Neutrophil (primary cell): ENCODE data around the gene KLHL33.

Experiments used
- H3K27ac ChIP-seq: fragments of 200-600 bp; sonication (generic); 2 replicates; pipeline ENCODE4 v1.5.1; 2016; ENCODE audit warnings: mild to moderate bottlenecking, moderate library complexity
- H3K27me3 ChIP-seq: fragments of 200-600 bp; sonication (generic); 2 replicates; pipeline ENCODE4 v1.6.0; 2016; ENCODE audit warnings: mild to moderate bottlenecking
- H3K36me3 ChIP-seq: fragments of 200-600 bp; sonication (generic); 2 replicates; pipeline ENCODE4 v1.5.1; 2017
- H3K4me1 ChIP-seq, 2 experiments: fragments of 200-600 bp in 1 of 2; sonication (generic) in 1 of 2; 1 replicate in 1 of 2; 2 replicates in 1 of 2; pipeline versions ENCODE4 v1.5.1 to v1.6.1; 2013 to 2016; ENCODE audit warnings: low read depth in 1 of 2, low read length in 1 of 2, mild to moderate bottlenecking in 1 of 2, moderate library complexity in 1 of 2; ENCODE audit not compliant: control insufficient read depth in 1 of 2, insufficient read depth in 1 of 2
- H3K4me3 ChIP-seq, 2 experiments: fragments of 200-600 bp in 1 of 2; sonication (generic) in 1 of 2; 1 replicate in 1 of 2; 2 replicates in 1 of 2; pipeline ENCODE4 v1.5.1; 2013 to 2016; ENCODE audit warnings: low read depth in 1 of 2, low read length in 1 of 2, mild to moderate bottlenecking in 1 of 2, moderate library complexity in 1 of 2
- H3K9me3 ChIP-seq: fragments of 200-600 bp; sonication (generic); 2 replicates; pipeline ENCODE4 v1.5.1; 2016
- TF ChIP-seq, protein P1 (sequence below): fragments of 200-600 bp; sonication (generic); IDR thresholded peaks from 2 replicates; pipeline ENCODE4 v1.5.1; 2016; ENCODE audit warnings: antibody characterized with exemption

Gene KLHL33

DNA sequence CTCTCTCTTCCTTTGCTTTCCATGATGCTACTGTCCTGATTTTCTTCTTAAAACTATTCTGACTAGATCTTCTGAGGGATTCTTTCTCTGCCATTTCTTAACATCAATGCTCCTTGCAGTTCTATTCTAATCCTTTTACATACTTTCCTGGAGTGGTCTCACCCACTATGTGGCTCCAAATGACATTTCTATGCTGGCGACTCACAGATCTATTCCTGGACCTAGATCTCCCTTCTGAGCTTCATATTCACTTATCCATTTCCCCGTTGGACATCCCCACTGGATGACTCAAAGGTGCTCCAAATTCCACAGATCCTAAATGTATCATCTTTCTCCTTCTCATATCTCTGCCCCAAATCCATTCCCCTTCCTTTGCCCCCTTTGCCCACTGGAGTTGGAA, 26.7 kb downstream of the KLHL33 start:
- H3K4me3 ChIP-seq: no peak overlapping the region
- no peak overlapping the region for H3K27ac ChIP-seq
- peaks cover 42% of the 10 kb centered on the region for H3K36me3 ChIP-seq
- H3K4me1 ChIP-seq: peaks cover 11 to 17% of the 10 kb centered on the region in 2 experiments
- H3K9me3 ChIP-seq: no peaks in the 10 kb centered on the region
- H3K27me3 ChIP-seq: no peaks in the 10 kb centered on the region
- TF ChIP-seq, protein P1, sequence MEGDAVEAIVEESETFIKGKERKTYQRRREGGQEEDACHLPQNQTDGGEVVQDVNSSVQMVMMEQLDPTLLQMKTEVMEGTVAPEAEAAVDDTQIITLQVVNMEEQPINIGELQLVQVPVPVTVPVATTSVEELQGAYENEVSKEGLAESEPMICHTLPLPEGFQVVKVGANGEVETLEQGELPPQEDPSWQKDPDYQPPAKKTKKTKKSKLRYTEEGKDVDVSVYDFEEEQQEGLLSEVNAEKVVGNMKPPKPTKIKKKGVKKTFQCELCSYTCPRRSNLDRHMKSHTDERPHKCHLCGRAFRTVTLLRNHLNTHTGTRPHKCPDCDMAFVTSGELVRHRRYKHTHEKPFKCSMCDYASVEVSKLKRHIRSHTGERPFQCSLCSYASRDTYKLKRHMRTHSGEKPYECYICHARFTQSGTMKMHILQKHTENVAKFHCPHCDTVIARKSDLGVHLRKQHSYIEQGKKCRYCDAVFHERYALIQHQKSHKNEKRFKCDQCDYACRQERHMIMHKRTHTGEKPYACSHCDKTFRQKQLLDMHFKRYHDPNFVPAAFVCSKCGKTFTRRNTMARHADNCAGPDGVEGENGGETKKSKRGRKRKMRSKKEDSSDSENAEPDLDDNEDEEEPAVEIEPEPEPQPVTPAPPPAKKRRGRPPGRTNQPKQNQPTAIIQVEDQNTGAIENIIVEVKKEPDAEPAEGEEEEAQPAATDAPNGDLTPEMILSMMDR: no peak

DNA sequence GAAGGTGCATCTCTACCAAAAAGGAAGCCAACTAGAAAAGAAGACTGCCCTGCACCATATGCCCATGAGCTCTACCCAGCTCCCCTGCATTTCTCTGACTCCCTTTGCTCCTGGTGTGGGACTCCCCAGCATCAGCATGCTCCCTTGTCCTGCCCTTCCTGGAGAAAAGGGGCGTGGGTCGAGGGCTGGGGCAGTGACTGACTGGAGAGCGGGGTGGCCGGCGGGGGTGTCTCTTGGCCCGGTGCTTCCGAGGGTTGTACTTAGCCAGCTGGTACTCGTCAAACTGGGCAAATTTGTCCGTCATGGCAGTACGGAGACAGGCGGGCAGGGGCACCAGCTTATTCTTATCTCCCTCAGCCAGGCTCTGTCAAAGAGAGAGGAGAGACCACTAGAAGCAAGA, 32.4 kb downstream of the KLHL33 start:
- peaks cover 96% of the 10 kb centered on the region for H3K36me3 ChIP-seq
- no peaks in the 10 kb centered on the region for H3K4me1 ChIP-seq
- TF ChIP-seq, protein P1: no peak
- no peak overlapping the region for H3K4me3 ChIP-seq
- H3K9me3 ChIP-seq: no peaks in the 10 kb centered on the region
- no peak overlapping the region for H3K27ac ChIP-seq
- no peaks in the 10 kb centered on the region for H3K27me3 ChIP-seq

DNA sequence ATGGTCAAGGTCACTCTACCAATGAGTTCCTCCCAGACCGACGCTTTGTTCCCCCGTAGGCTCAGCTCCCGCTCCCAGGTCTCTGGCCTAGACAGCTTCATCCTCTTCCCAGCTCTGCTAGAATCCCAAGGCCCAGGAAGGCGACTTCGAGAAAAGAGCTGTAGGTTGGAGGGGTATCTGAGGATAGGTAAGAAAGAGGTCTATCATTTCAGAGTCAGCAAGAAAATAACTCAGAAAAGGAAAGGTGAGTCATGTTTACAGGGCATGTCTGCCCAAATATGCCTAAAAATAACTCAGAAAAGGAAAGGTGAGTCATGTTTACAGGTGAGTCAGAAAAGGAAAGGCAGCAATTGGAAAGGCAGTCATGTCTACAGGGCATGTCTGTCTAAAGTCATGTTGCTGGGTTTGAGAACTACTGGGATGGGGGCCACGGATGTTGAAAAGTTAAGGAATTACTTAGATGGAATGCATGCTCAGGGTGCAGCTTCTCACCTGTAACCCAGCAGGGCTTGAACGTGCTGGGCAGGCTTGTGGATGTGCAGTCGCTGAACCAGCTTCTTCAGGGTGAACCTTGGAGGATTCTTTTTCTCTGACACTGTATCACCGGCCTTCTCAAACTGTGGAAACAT, 34.9 kb downstream of the KLHL33 start:
- H3K4me3 ChIP-seq: no peak overlapping the region
- TF ChIP-seq, protein P1: no peak
- peaks cover 95% of the 10 kb centered on the region for H3K36me3 ChIP-seq
- no peaks in the 10 kb centered on the region for H3K9me3 ChIP-seq
- no peaks in the 10 kb centered on the region for H3K27me3 ChIP-seq
- no peaks in the 10 kb centered on the region for H3K4me1 ChIP-seq
- H3K27ac ChIP-seq: no peak overlapping the region

DNA sequence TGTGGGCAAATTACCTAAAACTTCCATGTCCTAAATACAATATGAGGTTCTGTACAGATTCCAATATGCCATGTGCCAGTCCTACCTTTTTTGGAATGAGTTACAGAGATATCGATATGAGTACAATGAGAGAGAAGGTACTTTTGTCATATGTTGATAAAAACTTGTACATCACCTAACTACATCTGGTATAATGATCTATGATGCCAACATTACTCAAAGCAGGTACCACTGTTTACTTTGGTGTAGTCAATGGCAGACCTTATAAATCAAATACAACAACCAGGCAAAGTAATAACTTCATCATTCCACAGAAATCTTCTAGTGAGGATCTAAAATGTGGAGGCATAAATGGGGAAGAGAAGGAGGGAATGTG, 35.4 kb downstream of the KLHL33 start:
- no peaks in the 10 kb centered on the region for H3K9me3 ChIP-seq
- TF ChIP-seq, protein P1: no peak
- H3K27ac ChIP-seq: no peak overlapping the region
- H3K4me1 ChIP-seq: no peaks in the 10 kb centered on the region
- peaks cover 96% of the 10 kb centered on the region for H3K36me3 ChIP-seq
- H3K4me3 ChIP-seq: no peak overlapping the region
- H3K27me3 ChIP-seq: no peaks in the 10 kb centered on the region

DNA sequence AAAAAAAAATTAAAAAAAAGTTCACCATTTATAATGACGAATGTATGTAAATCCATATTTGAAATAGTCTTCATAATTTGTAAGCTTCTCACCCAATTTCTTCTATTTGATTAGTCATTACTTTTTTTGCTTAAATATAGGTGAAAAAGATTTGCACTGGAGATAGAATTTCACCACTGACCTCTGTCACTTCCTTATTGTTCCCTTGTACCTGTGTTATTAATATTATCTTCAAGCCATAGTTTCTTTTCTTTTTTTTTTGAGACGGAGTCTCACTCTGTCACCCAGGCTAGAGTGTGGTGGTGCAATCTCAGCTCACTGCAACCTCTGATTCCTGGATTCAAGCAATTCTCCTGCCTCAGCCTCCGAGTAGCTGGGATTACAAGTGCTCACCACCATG, 38.5 kb downstream of the KLHL33 start:
- TF ChIP-seq, protein P1: no peak
- H3K27ac ChIP-seq: no peak overlapping the region
- H3K4me1 ChIP-seq: no peaks in the 10 kb centered on the region
- peaks cover 96% of the 10 kb centered on the region for H3K36me3 ChIP-seq
- no peak overlapping the region for H3K4me3 ChIP-seq
- no peaks in the 10 kb centered on the region for H3K27me3 ChIP-seq
- no peaks in the 10 kb centered on the region for H3K9me3 ChIP-seq
